SK-N-SH treated with all-trans-retinoic acid at 6 μM for 48 hours (cell line): ENCODE measurements around the gene TBCK.

ENCODE experiments used
- ATAC-seq: fragments of 200-7000 bp; cut with Tn5 transposase; 3 replicates; pipeline ENCODE4 v1.9.1; 2020; ENCODE audit warnings: mild to moderate bottlenecking, moderate library complexity
- ARNTL ChIP-seq: fragments of 450-650 bp; formaldehyde crosslinking; IDR thresholded peaks from 2 replicates; pipeline ENCODE4 v1.5.0; 2020; ENCODE audit warnings: low read depth, mild to moderate bottlenecking, moderate library complexity, borderline replicate concordance
- BACH2 ChIP-seq: fragments of 250-450 bp; sonication (Bioruptor Pico); IDR thresholded peaks from 2 replicates; pipeline ENCODE4 v1.9.0; 2021; ENCODE audit warnings: mild to moderate bottlenecking, borderline replicate concordance
- GLIS3 ChIP-seq: fragments of 250-450 bp; sonication (Bioruptor Pico); IDR thresholded peaks from 2 replicates; pipeline ENCODE4 v1.5.0; 2020; ENCODE audit warnings: mild to moderate bottlenecking, moderate library complexity
- ISL1 ChIP-seq: fragments of 250-450 bp; sonication (Bioruptor Pico); IDR thresholded peaks from 2 replicates; pipeline ENCODE4 v2.1.2; 2022; ENCODE audit warnings: mild to moderate bottlenecking, moderate library complexity
- OSR1 ChIP-seq: fragments of 250-450 bp; sonication (Bioruptor Pico); IDR thresholded peaks from 2 replicates; pipeline ENCODE4 v1.8.0; 2022; ENCODE audit warnings: moderate library complexity, mild to moderate bottlenecking, inconsistent platforms
- PPARA ChIP-seq: fragments of 250-450 bp; sonication (Bioruptor Pico); IDR thresholded peaks from 2 replicates; pipeline ENCODE4 v1.5.0; 2020; ENCODE audit warnings: mild to moderate bottlenecking, borderline replicate concordance
- RARB ChIP-seq: fragments of 250-450 bp; sonication (Bioruptor Pico); IDR thresholded peaks from 2 replicates; pipeline ENCODE4 v1.8.0; 2021; ENCODE audit warnings: mild to moderate bottlenecking, moderate library complexity
- SNAI2 ChIP-seq: fragments of 250-450 bp; sonication (Bioruptor Pico); IDR thresholded peaks from 2 replicates; pipeline ENCODE4 v1.5.0; 2020; ENCODE audit warnings: mild to moderate bottlenecking, moderate library complexity
- TCF4 ChIP-seq: fragments of 250-450 bp; sonication (Bioruptor Pico); IDR thresholded peaks from 2 replicates; pipeline ENCODE4 v1.8.0; 2021; ENCODE audit warnings: mild to moderate bottlenecking, moderate library complexity, borderline replicate concordance
- TOX ChIP-seq: fragments of 250-450 bp; sonication (Bioruptor Pico); IDR thresholded peaks from 2 replicates; pipeline ENCODE4 v1.8.0; 2021; ENCODE audit warnings: mild to moderate bottlenecking, moderate library complexity, borderline replicate concordance
- ZC3H10 ChIP-seq: fragments of 250-450 bp; sonication (Bioruptor Pico); IDR thresholded peaks from 2 replicates; pipeline ENCODE4 v1.5.1; 2021; ENCODE audit warnings: mild to moderate bottlenecking, moderate library complexity
- ZFP3 ChIP-seq: fragments of 250-450 bp; sonication (Bioruptor Pico); IDR thresholded peaks from 2 replicates; pipeline ENCODE4 v1.5.0; 2020; ENCODE audit warnings: mild to moderate bottlenecking, moderate library complexity
- ZFP30 ChIP-seq: fragments of 450-650 bp; formaldehyde crosslinking; IDR thresholded peaks from 2 replicates; pipeline ENCODE4 v1.5.0; 2022; ENCODE audit warnings: mild to moderate bottlenecking, moderate library complexity
- ZNF565 ChIP-seq: fragments of 450-650 bp; formaldehyde crosslinking; conservative IDR thresholded peaks from 2 replicates; pipeline ENCODE4 v1.5.0; 2020; ENCODE audit warnings: low read depth, mild to moderate bottlenecking, moderate library complexity
- ZNF70 ChIP-seq: fragments of 450-650 bp; formaldehyde crosslinking; IDR thresholded peaks from 2 replicates; pipeline ENCODE4 v1.5.0; 2020; ENCODE audit warnings: mild to moderate bottlenecking, moderate library complexity
- ZNF8 ChIP-seq: fragments of 450-650 bp; formaldehyde crosslinking; IDR thresholded peaks from 2 replicates; pipeline ENCODE4 v1.5.0; 2020; ENCODE audit warnings: mild to moderate bottlenecking, moderate library complexity
- TF ChIP-seq, protein P1 (sequence below): fragments of 250-450 bp; sonication (Bioruptor Pico); IDR thresholded peaks from 2 replicates; pipeline ENCODE4 v1.5.0; 2020; ENCODE audit warnings: mild to moderate bottlenecking, moderate library complexity
- TF ChIP-seq, protein P2 (sequence below): fragments of 250-450 bp; sonication (Bioruptor Pico); IDR thresholded peaks from 2 replicates; pipeline ENCODE4 v1.8.0; 2020; ENCODE audit warnings: mild to moderate bottlenecking, moderate library complexity, borderline replicate concordance
- TF ChIP-seq, protein P3 (sequence below): fragments of 250-450 bp; sonication (Bioruptor Pico); IDR thresholded peaks from 2 replicates; pipeline ENCODE4 v1.8.0; 2021; ENCODE audit warnings: low read depth, mild to moderate bottlenecking, moderate library complexity, borderline replicate concordance
- TF ChIP-seq, protein P4 (sequence below): fragments of 250-450 bp; sonication (Bioruptor Pico); IDR thresholded peaks from 2 replicates; pipeline ENCODE4 v1.5.1; 2020; ENCODE audit warnings: low read depth, mild to moderate bottlenecking, moderate library complexity
- TF ChIP-seq, protein P5 (sequence below): fragments of 250-450 bp; sonication (Bioruptor Pico); IDR thresholded peaks from 2 replicates; pipeline ENCODE4 v1.5.1; 2021; ENCODE audit warnings: mild to moderate bottlenecking, moderate library complexity

TBCK gene

DNA sequence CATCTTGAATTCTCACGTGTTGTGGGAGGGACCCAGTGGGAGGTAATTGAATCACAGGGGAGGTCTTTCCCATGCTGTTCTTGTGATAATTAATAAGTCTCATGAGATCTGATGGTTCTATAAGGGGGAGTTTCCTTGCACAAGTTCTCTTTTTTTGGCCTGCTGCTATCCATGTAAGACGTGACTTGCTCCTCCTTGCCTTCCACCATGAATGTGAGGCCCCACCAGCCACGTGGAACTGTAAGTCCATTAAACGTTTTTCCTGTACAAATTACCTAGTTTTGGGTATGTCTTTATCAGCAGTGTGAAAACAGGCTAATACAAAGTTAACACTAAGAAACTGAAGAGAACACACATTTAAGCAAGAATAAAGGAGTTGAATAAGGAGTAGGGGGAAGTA lies 16.0 kb downstream of the TBCK start (continued):
- TF ChIP-seq, protein P1, sequence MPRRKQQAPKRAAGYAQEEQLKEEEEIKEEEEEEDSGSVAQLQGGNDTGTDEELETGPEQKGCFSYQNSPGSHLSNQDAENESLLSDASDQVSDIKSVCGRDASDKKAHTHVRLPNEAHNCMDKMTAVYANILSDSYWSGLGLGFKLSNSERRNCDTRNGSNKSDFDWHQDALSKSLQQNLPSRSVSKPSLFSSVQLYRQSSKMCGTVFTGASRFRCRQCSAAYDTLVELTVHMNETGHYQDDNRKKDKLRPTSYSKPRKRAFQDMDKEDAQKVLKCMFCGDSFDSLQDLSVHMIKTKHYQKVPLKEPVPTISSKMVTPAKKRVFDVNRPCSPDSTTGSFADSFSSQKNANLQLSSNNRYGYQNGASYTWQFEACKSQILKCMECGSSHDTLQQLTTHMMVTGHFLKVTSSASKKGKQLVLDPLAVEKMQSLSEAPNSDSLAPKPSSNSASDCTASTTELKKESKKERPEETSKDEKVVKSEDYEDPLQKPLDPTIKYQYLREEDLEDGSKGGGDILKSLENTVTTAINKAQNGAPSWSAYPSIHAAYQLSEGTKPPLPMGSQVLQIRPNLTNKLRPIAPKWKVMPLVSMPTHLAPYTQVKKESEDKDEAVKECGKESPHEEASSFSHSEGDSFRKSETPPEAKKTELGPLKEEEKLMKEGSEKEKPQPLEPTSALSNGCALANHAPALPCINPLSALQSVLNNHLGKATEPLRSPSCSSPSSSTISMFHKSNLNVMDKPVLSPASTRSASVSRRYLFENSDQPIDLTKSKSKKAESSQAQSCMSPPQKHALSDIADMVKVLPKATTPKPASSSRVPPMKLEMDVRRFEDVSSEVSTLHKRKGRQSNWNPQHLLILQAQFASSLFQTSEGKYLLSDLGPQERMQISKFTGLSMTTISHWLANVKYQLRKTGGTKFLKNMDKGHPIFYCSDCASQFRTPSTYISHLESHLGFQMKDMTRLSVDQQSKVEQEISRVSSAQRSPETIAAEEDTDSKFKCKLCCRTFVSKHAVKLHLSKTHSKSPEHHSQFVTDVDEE = no peak
- TF ChIP-seq ZFP3 (CRISPR knock-in tag) (no peak), RARB (no peak), BACH2 (CRISPR knock-in tag) (no peak), TOX (CRISPR knock-in tag) (no peak), ARNTL (CRISPR knock-in tag) (no peak)

DNA sequence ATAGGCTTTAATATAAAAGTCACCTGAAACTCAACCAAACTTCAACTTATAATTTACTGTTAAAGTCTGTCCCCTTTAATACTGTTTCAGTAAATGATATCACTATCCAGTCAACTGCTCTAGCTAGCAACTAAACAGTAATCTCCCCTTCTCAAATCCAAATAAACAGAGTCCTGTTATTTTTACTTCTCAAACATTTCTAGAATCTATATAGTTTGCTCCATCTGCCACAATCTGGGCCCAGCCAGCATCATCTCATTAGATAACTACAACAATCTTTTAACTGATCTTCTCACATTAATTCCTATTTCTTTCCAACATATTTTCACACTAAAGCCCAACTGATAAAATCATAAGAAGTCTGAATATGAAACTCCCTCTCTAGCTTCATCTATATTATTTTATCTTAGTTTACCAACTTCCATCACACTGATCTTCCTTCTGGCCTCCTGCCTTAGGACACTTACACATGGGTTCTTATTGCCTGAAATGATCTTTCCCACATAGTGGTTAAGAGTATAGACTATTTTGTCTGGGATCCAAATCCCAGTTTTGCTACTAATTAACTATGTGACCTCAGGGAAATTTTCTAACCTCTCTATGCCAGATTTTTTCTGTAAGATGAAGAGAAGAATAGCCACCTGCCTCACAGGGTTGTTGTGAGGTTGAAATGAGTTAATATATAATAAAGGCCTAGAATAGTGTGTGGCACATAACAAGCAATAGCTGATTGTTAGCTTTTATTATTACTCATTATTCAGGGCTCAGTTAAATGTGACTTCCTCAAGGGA lies 18.6 kb downstream of the TBCK start:
- TF ChIP-seq, protein P2, sequence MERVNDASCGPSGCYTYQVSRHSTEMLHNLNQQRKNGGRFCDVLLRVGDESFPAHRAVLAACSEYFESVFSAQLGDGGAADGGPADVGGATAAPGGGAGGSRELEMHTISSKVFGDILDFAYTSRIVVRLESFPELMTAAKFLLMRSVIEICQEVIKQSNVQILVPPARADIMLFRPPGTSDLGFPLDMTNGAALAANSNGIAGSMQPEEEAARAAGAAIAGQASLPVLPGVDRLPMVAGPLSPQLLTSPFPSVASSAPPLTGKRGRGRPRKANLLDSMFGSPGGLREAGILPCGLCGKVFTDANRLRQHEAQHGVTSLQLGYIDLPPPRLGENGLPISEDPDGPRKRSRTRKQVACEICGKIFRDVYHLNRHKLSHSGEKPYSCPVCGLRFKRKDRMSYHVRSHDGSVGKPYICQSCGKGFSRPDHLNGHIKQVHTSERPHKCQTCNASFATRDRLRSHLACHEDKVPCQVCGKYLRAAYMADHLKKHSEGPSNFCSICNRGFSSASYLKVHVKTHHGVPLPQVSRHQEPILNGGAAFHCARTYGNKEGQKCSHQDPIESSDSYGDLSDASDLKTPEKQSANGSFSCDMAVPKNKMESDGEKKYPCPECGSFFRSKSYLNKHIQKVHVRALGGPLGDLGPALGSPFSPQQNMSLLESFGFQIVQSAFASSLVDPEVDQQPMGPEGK = no peak
- TF ChIP-seq ISL1 (CRISPR knock-in tag) (no peak), ZNF565 (CRISPR knock-in tag) (no peak), ZFP30 (CRISPR knock-in tag) (no peak), SNAI2 (CRISPR knock-in tag) (no peak), ARNTL (CRISPR knock-in tag) (no peak), PPARA (CRISPR knock-in tag) (no peak), TOX (CRISPR knock-in tag) (no peak), ZNF70 (no peak), TCF4 (CRISPR knock-in tag) (no peak), OSR1 (CRISPR knock-in tag) (no peak), ZNF8 (CRISPR knock-in tag) (no peak), GLIS3 (CRISPR knock-in tag) (no peak), BACH2 (CRISPR knock-in tag) (no peak), ZC3H10 (CRISPR knock-in tag) (no peak), RARB (no peak)
- TF ChIP-seq, protein P1 = no peak
- TF ChIP-seq, protein P3, sequence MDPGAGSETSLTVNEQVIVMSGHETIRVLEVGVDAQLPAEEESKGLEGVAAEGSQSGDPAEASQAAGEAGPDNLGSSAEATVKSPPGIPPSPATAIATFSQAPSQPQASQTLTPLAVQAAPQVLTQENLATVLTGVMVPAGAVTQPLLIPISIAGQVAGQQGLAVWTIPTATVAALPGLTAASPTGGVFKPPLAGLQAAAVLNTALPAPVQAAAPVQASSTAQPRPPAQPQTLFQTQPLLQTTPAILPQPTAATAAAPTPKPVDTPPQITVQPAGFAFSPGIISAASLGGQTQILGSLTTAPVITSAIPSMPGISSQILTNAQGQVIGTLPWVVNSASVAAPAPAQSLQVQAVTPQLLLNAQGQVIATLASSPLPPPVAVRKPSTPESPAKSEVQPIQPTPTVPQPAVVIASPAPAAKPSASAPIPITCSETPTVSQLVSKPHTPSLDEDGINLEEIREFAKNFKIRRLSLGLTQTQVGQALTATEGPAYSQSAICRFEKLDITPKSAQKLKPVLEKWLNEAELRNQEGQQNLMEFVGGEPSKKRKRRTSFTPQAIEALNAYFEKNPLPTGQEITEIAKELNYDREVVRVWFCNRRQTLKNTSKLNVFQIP (CRISPR knock-in tag) = no peak
- TF ChIP-seq, protein P4, sequence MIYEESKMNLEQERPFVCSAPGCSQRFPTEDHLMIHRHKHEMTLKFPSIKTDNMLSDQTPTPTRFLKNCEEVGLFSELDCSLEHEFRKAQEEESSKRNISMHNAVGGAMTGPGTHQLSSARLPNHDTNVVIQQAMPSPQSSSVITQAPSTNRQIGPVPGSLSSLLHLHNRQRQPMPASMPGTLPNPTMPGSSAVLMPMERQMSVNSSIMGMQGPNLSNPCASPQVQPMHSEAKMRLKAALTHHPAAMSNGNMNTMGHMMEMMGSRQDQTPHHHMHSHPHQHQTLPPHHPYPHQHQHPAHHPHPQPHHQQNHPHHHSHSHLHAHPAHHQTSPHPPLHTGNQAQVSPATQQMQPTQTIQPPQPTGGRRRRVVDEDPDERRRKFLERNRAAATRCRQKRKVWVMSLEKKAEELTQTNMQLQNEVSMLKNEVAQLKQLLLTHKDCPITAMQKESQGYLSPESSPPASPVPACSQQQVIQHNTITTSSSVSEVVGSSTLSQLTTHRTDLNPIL (CRISPR knock-in tag) = no peak
- TF ChIP-seq, protein P5, sequence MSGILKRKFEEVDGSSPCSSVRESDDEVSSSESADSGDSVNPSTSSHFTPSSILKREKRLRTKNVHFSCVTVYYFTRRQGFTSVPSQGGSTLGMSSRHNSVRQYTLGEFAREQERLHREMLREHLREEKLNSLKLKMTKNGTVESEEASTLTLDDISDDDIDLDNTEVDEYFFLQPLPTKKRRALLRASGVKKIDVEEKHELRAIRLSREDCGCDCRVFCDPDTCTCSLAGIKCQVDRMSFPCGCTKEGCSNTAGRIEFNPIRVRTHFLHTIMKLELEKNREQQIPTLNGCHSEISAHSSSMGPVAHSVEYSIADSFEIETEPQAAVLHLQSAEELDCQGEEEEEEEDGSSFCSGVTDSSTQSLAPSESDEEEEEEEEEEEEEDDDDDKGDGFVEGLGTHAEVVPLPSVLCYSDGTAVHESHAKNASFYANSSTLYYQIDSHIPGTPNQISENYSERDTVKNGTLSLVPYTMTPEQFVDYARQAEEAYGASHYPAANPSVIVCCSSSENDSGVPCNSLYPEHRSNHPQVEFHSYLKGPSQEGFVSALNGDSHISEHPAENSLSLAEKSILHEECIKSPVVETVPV = no peak
- no peak for ATAC-seq
